GM12873 (cell line): ENCODE data around the gene MBNL1.

Source experiments
- CTCF ChIP-seq: IDR thresholded peaks from 2 replicates; pipeline ENCODE4 v1.5.1; 2012; ENCODE audit warnings: low read depth, mild to moderate bottlenecking, moderate library complexity, low read length, control low read depth; ENCODE audit not compliant: insufficient read depth; ENCODE audit errors: missing control alignments

The MBNL1 gene

DNA sequence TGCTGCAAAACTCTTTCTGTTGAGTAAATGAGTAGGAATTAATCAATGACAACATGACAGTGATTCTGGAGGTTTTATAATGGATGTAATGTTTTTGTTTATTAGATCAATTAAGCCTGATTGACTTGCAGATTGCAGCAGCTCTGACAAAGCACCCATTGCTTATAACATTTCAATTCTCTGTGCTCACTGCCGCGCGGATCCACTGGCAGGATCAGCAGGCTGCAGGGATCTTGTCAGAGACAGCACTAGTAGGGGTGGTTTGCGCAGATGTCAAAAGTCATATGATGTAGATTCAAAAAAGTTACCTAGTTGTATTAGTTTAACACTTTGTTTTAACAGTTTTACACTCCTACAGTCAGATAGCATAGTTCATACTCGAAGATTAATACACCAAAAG is 93.4 kb downstream of the MBNL1 start:
- no peak for TF ChIP-seq CTCF

- TF ChIP-seq CTCF: no peak
Observed at GRCh38 chr3:152364237-152364636, 95.5 kb downstream of the MBNL1 start.

GRCh38 chr3:152365126-152365525 is 96.4 kb downstream of the MBNL1 start:
- no peak for TF ChIP-seq CTCF

- TF ChIP-seq CTCF: no peak
Observed at GRCh38 chr3:152365766-152366593, 97.3 kb downstream of the MBNL1 start.

- TF ChIP-seq CTCF: no peak
Observed at GRCh38 chr3:152373379-152373778, 104.7 kb downstream of the MBNL1 start.

GRCh38 chr3:152374262-152374990 is 105.7 kb downstream of the MBNL1 start:
- no peak for TF ChIP-seq CTCF

DNA sequence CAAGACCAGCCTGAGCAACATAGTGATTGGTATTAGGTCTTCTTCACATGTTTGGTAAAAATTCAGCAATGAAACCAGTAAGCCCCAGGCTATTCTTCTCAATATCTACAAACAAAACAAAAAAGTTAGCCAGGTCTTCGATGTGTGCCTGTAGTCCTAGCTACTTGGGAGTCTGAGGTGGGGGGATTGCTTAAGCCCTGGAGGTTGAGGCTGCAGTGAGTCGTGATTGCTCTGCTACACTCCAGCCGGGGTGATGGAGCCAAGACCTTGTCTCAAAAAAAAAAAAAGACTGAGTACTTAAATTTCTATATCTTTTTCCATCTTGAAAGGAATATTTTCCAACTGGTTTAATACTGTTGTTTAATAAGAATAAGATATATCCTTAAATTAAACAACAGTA is 106.8 kb downstream of the MBNL1 start:
- TF ChIP-seq CTCF: no peak
